ENCODE data around the gene FAM9C. TPM values are rescaled to one million over a fixed set of nuclear protein-coding genes. Genes with fewer than 3 reads are reported as not detected.

Gene FAM9C
- total and polyA plus RNA-seq, 2 donors (not counting 1 experiment from before 2014, with no cell fraction given), result not detected

DNA sequence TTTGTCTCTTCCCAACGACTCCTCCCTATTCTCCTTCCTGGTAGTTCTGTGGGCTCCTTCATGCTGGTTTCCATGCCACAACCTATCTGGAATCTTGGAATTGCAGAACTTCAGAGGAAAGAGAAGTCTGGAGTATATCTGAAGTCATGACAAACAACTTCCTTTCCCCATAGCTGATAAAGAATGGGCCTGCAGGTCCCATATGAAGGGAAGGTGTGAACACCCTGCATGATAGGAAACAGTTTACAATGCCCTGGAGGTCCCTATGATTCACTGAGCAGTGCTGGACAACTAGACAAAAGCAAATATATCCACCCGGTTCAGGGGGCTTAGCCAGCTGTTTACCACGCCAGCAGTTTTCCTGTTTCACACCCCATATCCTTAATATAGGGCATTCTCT lies 19.4 kb downstream of the FAM9C start:
- Histone ChIP-seq H4K20me1 (ENCODE audit: control insufficient read depth, insufficient read depth, low read length, poor library complexity, severe bottlenecking) (no peaks in the 10 kb centered on the region), H3K79me2 (ENCODE audit: control insufficient read depth, insufficient read depth, low read length) (no peaks in the 10 kb centered on the region), H3K27ac (ENCODE audit: low read length in 2 of 2) (no peak overlapping the region), H3K9ac (ENCODE audit: low read length) (no peak overlapping the region), H3K4me1 (ENCODE audit: control insufficient read depth in 2 of 2, insufficient read depth in 2 of 2, low read length in 2 of 2) (peaks cover 36 to 51% of the 10 kb centered on the region in 2 donors), H2AFZ (ENCODE audit: insufficient read depth, low read depth, low read length, poor library complexity, severe bottlenecking) (no peak overlapping the region), H3K4me3 (ENCODE audit: control extremely low read depth in 1 of 5, extremely low read depth in 1 of 5, insufficient read depth in 1 of 5, low read depth in 2 of 5, low read length in 4 of 5) (no peak overlapping the region), H3K9me3 (ENCODE audit: control extremely low read depth in 1 of 3, control insufficient read depth in 2 of 3, insufficient read depth in 1 of 3, low read length in 2 of 3) (no peaks in the 10 kb centered on the region), H3K4me2 (replicated peaks; ENCODE audit: low read depth, low read length, poor library complexity, severe bottlenecking) (no peak overlapping the region), H3K36me3 (replicated peaks in 1 of 2; ENCODE audit: control extremely low read depth in 1 of 2, control insufficient read depth in 1 of 2, extremely low read depth in 1 of 2, insufficient read depth in 2 of 2, low read length in 1 of 2) (no peaks in the 10 kb centered on the region), H3K27me3 (replicated peaks in 1 of 4; ENCODE audit: control extremely low read depth in 1 of 4, control insufficient read depth in 3 of 4, insufficient read depth in 4 of 4, low read length in 3 of 4) (no peaks in the 10 kb centered on the region)
- TF ChIP-seq, protein P1, sequence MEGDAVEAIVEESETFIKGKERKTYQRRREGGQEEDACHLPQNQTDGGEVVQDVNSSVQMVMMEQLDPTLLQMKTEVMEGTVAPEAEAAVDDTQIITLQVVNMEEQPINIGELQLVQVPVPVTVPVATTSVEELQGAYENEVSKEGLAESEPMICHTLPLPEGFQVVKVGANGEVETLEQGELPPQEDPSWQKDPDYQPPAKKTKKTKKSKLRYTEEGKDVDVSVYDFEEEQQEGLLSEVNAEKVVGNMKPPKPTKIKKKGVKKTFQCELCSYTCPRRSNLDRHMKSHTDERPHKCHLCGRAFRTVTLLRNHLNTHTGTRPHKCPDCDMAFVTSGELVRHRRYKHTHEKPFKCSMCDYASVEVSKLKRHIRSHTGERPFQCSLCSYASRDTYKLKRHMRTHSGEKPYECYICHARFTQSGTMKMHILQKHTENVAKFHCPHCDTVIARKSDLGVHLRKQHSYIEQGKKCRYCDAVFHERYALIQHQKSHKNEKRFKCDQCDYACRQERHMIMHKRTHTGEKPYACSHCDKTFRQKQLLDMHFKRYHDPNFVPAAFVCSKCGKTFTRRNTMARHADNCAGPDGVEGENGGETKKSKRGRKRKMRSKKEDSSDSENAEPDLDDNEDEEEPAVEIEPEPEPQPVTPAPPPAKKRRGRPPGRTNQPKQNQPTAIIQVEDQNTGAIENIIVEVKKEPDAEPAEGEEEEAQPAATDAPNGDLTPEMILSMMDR (IDR thresholded peaks at IDR 0.05), result no peak
- TF ChIP-seq EZH2 (IDR thresholded peaks at IDR 0.05; ENCODE audit: borderline replicate concordance, insufficient read depth, low read depth, low read length, poor library complexity, severe bottlenecking), result no peak
- H3K9me3 Mint-ChIP-seq (ENCODE audit: insufficient read depth), result no peaks in the 10 kb centered on the region
- ChIA-PET CTCF (no interaction called here), POLR2A (no interaction called here)
- H3K4me1 Mint-ChIP-seq, result peaks cover 40% of the 10 kb centered on the region
- intact Hi-C loops (cut with micrococcal nuclease), result no loop called here
- 63% methylated on average over 1 of the region's 3 CpGs for WGBS (ENCODE audit: insufficient coverage)
- no peak for ATAC-seq (ENCODE audit: low read depth)
- no peak overlapping the region for H3K4me3 Mint-ChIP-seq
- no peak for DNase-seq
- H3K27me3 Mint-ChIP-seq, result no peaks in the 10 kb centered on the region
- no peak overlapping the region for H3K27ac Mint-ChIP-seq

GRCh38 chrX:13023979-13024378 lies 20.4 kb downstream of the FAM9C start:
- ChIA-PET CTCF (no interaction called here), POLR2A (no interaction called here)
- 92% methylated on average over 2 of the region's 4 CpGs for WGBS (ENCODE audit: insufficient coverage)
- Histone ChIP-seq H4K20me1 (ENCODE audit: control insufficient read depth, insufficient read depth, low read length, poor library complexity, severe bottlenecking) (no peaks in the 10 kb centered on the region), H3K4me2 (replicated peaks; ENCODE audit: low read depth, low read length, poor library complexity, severe bottlenecking) (no peak overlapping the region), H3K9me3 (ENCODE audit: control extremely low read depth in 1 of 3, control insufficient read depth in 2 of 3, insufficient read depth in 1 of 3, low read length in 2 of 3) (no peaks in the 10 kb centered on the region), H3K9ac (ENCODE audit: low read length) (no peak overlapping the region), H3K27ac (ENCODE audit: low read length in 2 of 2) (no peak overlapping the region), H3K4me1 (ENCODE audit: control insufficient read depth in 2 of 2, insufficient read depth in 2 of 2, low read length in 2 of 2) (peaks cover 26 to 41% of the 10 kb centered on the region in 2 donors), H3K79me2 (ENCODE audit: control insufficient read depth, insufficient read depth, low read length) (no peaks in the 10 kb centered on the region), H3K36me3 (replicated peaks in 1 of 2; ENCODE audit: control extremely low read depth in 1 of 2, control insufficient read depth in 1 of 2, extremely low read depth in 1 of 2, insufficient read depth in 2 of 2, low read length in 1 of 2) (no peaks in the 10 kb centered on the region), H3K4me3 (ENCODE audit: control extremely low read depth in 1 of 5, extremely low read depth in 1 of 5, insufficient read depth in 1 of 5, low read depth in 2 of 5, low read length in 4 of 5) (no peak overlapping the region), H2AFZ (ENCODE audit: insufficient read depth, low read depth, low read length, poor library complexity, severe bottlenecking) (no peak overlapping the region), H3K27me3 (replicated peaks in 1 of 4; ENCODE audit: control extremely low read depth in 1 of 4, control insufficient read depth in 3 of 4, insufficient read depth in 4 of 4, low read length in 3 of 4) (no peaks in the 10 kb centered on the region)
- no peak overlapping the region for H3K4me3 Mint-ChIP-seq
- intact Hi-C loops (cut with micrococcal nuclease), result no loop called here
- H3K27ac Mint-ChIP-seq, result no peak overlapping the region
- H3K4me1 Mint-ChIP-seq, result peaks cover 32% of the 10 kb centered on the region
- no peaks in the 10 kb centered on the region for H3K9me3 Mint-ChIP-seq (ENCODE audit: insufficient read depth)
- no peaks in the 10 kb centered on the region for H3K27me3 Mint-ChIP-seq
- TF ChIP-seq EZH2 (IDR thresholded peaks at IDR 0.05; ENCODE audit: borderline replicate concordance, insufficient read depth, low read depth, low read length, poor library complexity, severe bottlenecking), result no peak
- TF ChIP-seq, protein P1 (IDR thresholded peaks at IDR 0.05), result no peak
- ATAC-seq (ENCODE audit: low read depth) (no peak), DNase-seq (no peak)

Measured in B cell (primary cell).